ENCODE measurements around the gene PDE11A. TPM values are rescaled to one million over a fixed set of nuclear protein-coding genes. Genes with fewer than 3 reads are reported as not detected.

Gene PDE11A
- total and polyA plus RNA-seq, 12 donors: 0.26 to 2.9 (median 0.58) TPM

- Histone ChIP-seq H3K27me3 (no peaks in the 10 kb centered on the region), H3K9me3 (replicated peaks in 1 of 3) (no peaks in the 10 kb centered on the region), H3K4me1 (replicated peaks in 1 of 2) (no peaks in the 10 kb centered on the region), H3K27ac (no peak overlapping the region), H3K36me3 (replicated peaks in 1 of 2) (no peaks in the 10 kb centered on the region), H3K4me3 (no peak overlapping the region)
- WGBS, 4 donors: 64 to 74% (median 70%) methylated on average over 4 of the region's 4 CpGs
- intact Hi-C loops (cut with DNase I): no loop called here
- TF ChIP-seq CTCF (IDR thresholded peaks at IDR 0.05) (no peak), POLR2A (IDR thresholded peaks at IDR 0.05) (no peak)
- DNase-seq: no peak
These were observed 73.6 kb downstream of the PDE11A start for GRCh38 chr2:177998996-177999395.

GRCh38 chr2:177998006-177998405, 74.6 kb downstream of the PDE11A start:
- 53 to 60% (median 54%) methylated on average over 2 of the region's 2 CpGs for WGBS, 4 donors

GRCh38 chr2:177992992-177993391, 79.6 kb downstream of the PDE11A start:
- no peak for DNase-seq
- 64 to 86% (median 71%) methylated on average over 2 of the region's 2 CpGs for WGBS, 4 donors
- Histone ChIP-seq H3K4me3 (no peak overlapping the region), H3K9me3 (replicated peaks in 1 of 3) (no peaks in the 10 kb centered on the region), H3K27ac (no peak overlapping the region), H3K4me1 (replicated peaks in 1 of 2) (no peaks in the 10 kb centered on the region), H3K27me3 (no peaks in the 10 kb centered on the region), H3K36me3 (replicated peaks in 1 of 2) (no peaks in the 10 kb centered on the region)
- intact Hi-C loops (cut with DNase I): no loop called here
- TF ChIP-seq POLR2A (IDR thresholded peaks at IDR 0.05): no peak
- no peak for TF ChIP-seq CTCF (IDR thresholded peaks at IDR 0.05)

More at GRCh38 chr2:177998006-177998405, 74.6 kb downstream of the PDE11A start:
- TF ChIP-seq POLR2A (IDR thresholded peaks at IDR 0.05) (no peak), CTCF (IDR thresholded peaks at IDR 0.05) (no peak)
- no peaks in the 10 kb centered on the region for H3K4me1 ChIP-seq (replicated peaks in 1 of 2)
- no peak overlapping the region for H3K27ac ChIP-seq
- intact Hi-C loops (cut with DNase I): no loop called here
- H3K4me3 ChIP-seq: no peak overlapping the region
- no peaks in the 10 kb centered on the region for H3K36me3 ChIP-seq (replicated peaks in 1 of 2)
- H3K27me3 ChIP-seq: no peaks in the 10 kb centered on the region
- H3K9me3 ChIP-seq (replicated peaks in 1 of 3): no peaks in the 10 kb centered on the region
- no peak for DNase-seq

- WGBS, 4 donors: 54 to 75% (median 67%) methylated on average over 4 of the region's 4 CpGs
- TF ChIP-seq POLR2A (IDR thresholded peaks at IDR 0.05) (no peak), CTCF (IDR thresholded peaks at IDR 0.05) (no peak)
- no peak overlapping the region for H3K4me3 ChIP-seq
- no peaks in the 10 kb centered on the region for H3K36me3 ChIP-seq (replicated peaks in 1 of 2)
- no peak for DNase-seq
- intact Hi-C loops (cut with DNase I): no loop called here
- no peaks in the 10 kb centered on the region for H3K4me1 ChIP-seq (replicated peaks in 1 of 2)
- H3K27ac ChIP-seq: no peak overlapping the region
- H3K9me3 ChIP-seq (replicated peaks in 1 of 3): no peaks in the 10 kb centered on the region
- no peaks in the 10 kb centered on the region for H3K27me3 ChIP-seq
These were observed 83.3 kb downstream of the PDE11A start for GRCh38 chr2:177989029-177989885.

Measured in adrenal gland (tissue), 12 donors.